Glutamatergic neuron (in vitro differentiated cells): ENCODE data around the gene RHBDL1. TPM values are rescaled to one million over a fixed set of nuclear protein-coding genes. Genes with fewer than 3 reads are reported as not detected.
A peak's percentile ranks its signal among the peaks of the same experiment; 100 is the strongest.

ENCODE experiments used
- DNase-seq: peaks from one replicate; pipeline ENCODE4 v3.0.0; 2022
- H3K27ac Mint-ChIP-seq: one replicate; pipeline ENCODE4 v1.8.0; 2020; ENCODE audit warnings: mild to moderate bottlenecking, mixed read lengths, inconsistent platforms; ENCODE audit not compliant: unreplicated experiment
- H3K27me3 Mint-ChIP-seq: one replicate; pipeline ENCODE4 v1.8.0; 2020; ENCODE audit warnings: mild to moderate bottlenecking, moderate library complexity, mixed read lengths, inconsistent platforms; ENCODE audit not compliant: unreplicated experiment
- H3K36me3 Mint-ChIP-seq: one replicate; pipeline ENCODE4 v1.8.0; 2020; ENCODE audit warnings: mild to moderate bottlenecking, mixed read lengths, inconsistent platforms; ENCODE audit not compliant: unreplicated experiment
- H3K4me1 Mint-ChIP-seq: one replicate; pipeline ENCODE4 v1.8.0; 2020; ENCODE audit warnings: mild to moderate bottlenecking, low read depth, mixed read lengths, inconsistent platforms; ENCODE audit not compliant: unreplicated experiment
- H3K4me3 Mint-ChIP-seq: one replicate; pipeline ENCODE4 v1.8.0; 2020; ENCODE audit warnings: mild to moderate bottlenecking, mixed read lengths, inconsistent platforms; ENCODE audit not compliant: unreplicated experiment
- H3K9me3 Mint-ChIP-seq: one replicate; pipeline ENCODE4 v1.8.0; 2020; ENCODE audit warnings: mild to moderate bottlenecking, moderate library complexity, mixed read lengths, inconsistent platforms; ENCODE audit not compliant: unreplicated experiment
- total RNA-seq: library from RNA; stranded (reverse); fragmentation: NEBNext Ultra II Directional; extraction: Animal tissue kit (Norgen Biotek cat#: 25700); gene quantifications from one replicate; pipeline ENCODE4 v1.2.1, GENCODE V29; 2021; ENCODE audit not compliant: unreplicated experiment
- TF ChIP-seq, protein P1 (sequence below): fragments of 200-600 bp; sonication (generic); IDR thresholded peaks from one replicate; pipeline ENCODE4 v1.5.0; 2021; ENCODE audit not compliant: partially characterized antibody, unreplicated experiment

The RHBDL1 gene
- total RNA-seq, 1 donor from 2014 or later = 8.2 TPM

DNA sequence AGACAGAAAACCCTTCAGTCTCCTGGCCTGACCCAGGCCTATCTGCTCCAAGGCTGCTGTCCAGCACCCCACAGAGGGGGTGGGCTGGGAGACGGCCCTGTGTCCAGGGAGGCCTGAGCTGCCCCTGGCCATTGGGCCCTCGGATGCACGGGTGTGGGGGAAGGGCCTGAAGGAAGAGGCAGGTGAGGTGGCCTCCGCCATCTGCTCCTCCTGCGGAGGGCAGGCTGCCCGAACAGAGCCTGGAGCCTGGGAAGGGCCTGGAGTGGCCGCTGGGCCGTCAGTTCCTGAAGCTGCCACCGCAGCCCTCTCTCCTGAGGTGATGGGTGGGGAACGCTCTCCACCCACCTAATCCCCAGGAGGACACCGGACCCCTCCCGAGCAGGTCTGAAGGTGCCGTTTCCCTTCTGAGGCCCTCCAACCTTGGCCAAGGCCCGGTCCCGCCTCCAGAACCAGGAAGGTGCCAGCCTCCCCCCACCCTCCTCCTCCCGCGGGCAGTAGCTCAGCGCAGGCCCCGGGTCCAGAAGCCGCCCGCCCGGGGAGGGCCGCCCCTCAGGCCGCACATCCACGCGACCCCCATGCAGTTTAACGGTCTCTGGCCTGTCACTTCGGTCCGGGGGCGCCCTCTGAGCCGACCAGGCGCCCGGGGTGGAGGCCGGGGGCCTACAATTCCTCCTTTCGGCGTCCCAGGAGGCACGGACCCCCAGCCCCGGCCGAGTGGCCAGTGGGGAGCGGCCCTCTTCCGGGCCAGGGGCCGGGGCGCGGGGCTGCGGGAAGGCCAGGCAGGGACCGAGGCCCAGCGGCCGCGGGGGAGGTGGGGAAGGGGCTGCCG is 29.3 kb downstream of the RHBDL1 start:
- TF ChIP-seq, protein P1, sequence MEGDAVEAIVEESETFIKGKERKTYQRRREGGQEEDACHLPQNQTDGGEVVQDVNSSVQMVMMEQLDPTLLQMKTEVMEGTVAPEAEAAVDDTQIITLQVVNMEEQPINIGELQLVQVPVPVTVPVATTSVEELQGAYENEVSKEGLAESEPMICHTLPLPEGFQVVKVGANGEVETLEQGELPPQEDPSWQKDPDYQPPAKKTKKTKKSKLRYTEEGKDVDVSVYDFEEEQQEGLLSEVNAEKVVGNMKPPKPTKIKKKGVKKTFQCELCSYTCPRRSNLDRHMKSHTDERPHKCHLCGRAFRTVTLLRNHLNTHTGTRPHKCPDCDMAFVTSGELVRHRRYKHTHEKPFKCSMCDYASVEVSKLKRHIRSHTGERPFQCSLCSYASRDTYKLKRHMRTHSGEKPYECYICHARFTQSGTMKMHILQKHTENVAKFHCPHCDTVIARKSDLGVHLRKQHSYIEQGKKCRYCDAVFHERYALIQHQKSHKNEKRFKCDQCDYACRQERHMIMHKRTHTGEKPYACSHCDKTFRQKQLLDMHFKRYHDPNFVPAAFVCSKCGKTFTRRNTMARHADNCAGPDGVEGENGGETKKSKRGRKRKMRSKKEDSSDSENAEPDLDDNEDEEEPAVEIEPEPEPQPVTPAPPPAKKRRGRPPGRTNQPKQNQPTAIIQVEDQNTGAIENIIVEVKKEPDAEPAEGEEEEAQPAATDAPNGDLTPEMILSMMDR = no peak
- H3K4me1 Mint-ChIP-seq = peaks cover 23% of the 10 kb centered on the region
- H3K27ac Mint-ChIP-seq = peak overlapping the region; percentile 8
- DNase-seq = no peak
- peaks cover 22% of the 10 kb centered on the region for H3K27me3 Mint-ChIP-seq
- H3K36me3 Mint-ChIP-seq = no peaks in the 10 kb centered on the region
- peak overlapping the region; percentile 87 for H3K4me3 Mint-ChIP-seq
- H3K9me3 Mint-ChIP-seq = peaks cover 14% of the 10 kb centered on the region

DNA sequence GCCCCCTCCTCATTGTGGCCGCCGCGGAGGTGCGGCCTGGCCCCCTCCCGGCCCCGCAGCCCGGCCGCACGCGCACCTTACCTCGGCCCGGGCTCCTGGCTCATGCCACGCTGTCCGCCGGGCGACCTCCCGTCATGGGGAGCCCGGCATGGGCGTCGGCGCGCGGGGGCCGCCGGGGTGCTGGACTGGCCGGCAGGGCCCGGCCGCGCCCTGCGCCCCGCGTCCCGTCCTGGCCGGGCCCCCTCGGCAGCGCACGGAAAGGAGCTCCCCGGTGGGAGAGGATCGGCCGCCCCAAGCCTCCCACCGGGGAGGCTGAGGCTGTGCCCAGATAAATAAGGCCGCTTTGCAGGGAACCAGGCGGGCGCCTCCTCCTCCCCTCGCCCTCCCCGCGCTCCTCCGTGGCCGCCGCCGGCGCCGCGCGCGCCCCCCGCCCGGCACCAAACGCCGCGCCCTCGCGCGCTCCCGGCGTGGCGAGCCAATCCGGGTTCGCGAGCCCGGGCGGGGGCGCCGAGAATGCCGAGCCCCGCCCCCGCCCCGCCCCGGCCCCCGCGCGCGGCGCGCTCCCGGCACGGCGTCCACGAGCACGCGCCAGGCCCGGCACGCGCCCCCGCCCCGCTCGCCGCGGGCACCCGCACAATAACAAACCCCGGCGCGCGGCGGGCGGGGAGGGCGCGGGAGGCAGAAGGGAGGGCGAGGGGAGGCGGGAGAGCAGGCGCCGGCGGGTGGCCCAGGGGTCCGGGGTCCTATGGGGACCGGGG is 30.1 kb downstream of the RHBDL1 start, which contains the start of gene FBXL16:
FBXL16 (minus strand) TSS at position 371 of the 758 bp plus-strand sequence. CDS start 8,396 bp downstream, outside the sequence.
- Mint-ChIP-seq H3K36me3 (no peaks in the 10 kb centered on the region), H3K4me1 (peaks cover 25% of the 10 kb centered on the region), H3K4me3 (peak within 1 kb of the TSS; percentile 87), H3K27ac (peak within 1 kb of the TSS; percentile 38), H3K9me3 (peaks cover 14% of the 10 kb centered on the region), H3K27me3 (peaks cover 22% of the 10 kb centered on the region)
- TF ChIP-seq, protein P1 = no peak
- peak; percentile 76 for DNase-seq

GRCh38 chr16:706189-707061 is 31.0 kb downstream of the RHBDL1 start:
- peak overlapping the region; percentile 71 for H3K4me3 Mint-ChIP-seq
- DNase-seq = peak; percentile 71
- TF ChIP-seq, protein P1 = no peak
- peaks cover 12% of the 10 kb centered on the region for H3K9me3 Mint-ChIP-seq
- H3K27ac Mint-ChIP-seq = peak overlapping the region; percentile 38
- H3K36me3 Mint-ChIP-seq = no peaks in the 10 kb centered on the region
- peaks cover 19% of the 10 kb centered on the region for H3K27me3 Mint-ChIP-seq
- peaks cover 25% of the 10 kb centered on the region for H3K4me1 Mint-ChIP-seq

GRCh38 chr16:707062-707538 is 31.6 kb downstream of the RHBDL1 start:
- Mint-ChIP-seq H3K4me3 (peak overlapping the region; percentile 71), H3K9me3 (peaks cover 12% of the 10 kb centered on the region), H3K36me3 (no peaks in the 10 kb centered on the region), H3K27ac (peak overlapping the region; percentile 33), H3K4me1 (peaks cover 23% of the 10 kb centered on the region), H3K27me3 (peaks cover 19% of the 10 kb centered on the region)
- TF ChIP-seq, protein P1 = no peak
- no peak for DNase-seq
